CD14-positive monocyte (primary cell): ENCODE measurements around the gene CPNE9. TPM values are rescaled to one million over a fixed set of nuclear protein-coding genes. Genes with fewer than 3 reads are reported as not detected.

ENCODE experiments used
- DNase-seq, 3 donors: peaks; one replicate each; pipeline ENCODE4 v3.0.0-alpha.2; 2011 to 2022
- H2AFZ ChIP-seq: 2 replicates; pipeline ENCODE4 v1.6.0; 2012; ENCODE audit warnings: mild to moderate bottlenecking, low read depth, low read length, inconsistent platforms; ENCODE audit not compliant: insufficient read depth, poor library complexity, severe bottlenecking
- H3K27ac ChIP-seq, 2 donors: 1 replicate in 1 of 2; 2 replicates in 1 of 2; pipeline ENCODE4 v1.5.1; 2012 to 2013; ENCODE audit warnings: low read length in 2 of 2, control low read depth in 1 of 2, inconsistent platforms in 1 of 2, low read depth in 1 of 2, mild to moderate bottlenecking in 1 of 2
- H3K27me3 ChIP-seq, 2 donors: one replicate each; pipeline versions ENCODE4 v1.6.0 to v1.6.1; 2011 to 2013; ENCODE audit warnings: low read length in 2 of 2; ENCODE audit not compliant: control insufficient read depth in 2 of 2, insufficient read depth in 2 of 2
- H3K36me3 ChIP-seq, 2 donors: replicated peaks in 1 of 2; 1 replicate in 1 of 2; 2 replicates in 1 of 2; pipeline versions ENCODE4 v1.5.1 to v1.6.1; 2012 to 2013; ENCODE audit warnings: low read length in 2 of 2, control low read depth in 1 of 2, inconsistent platforms in 1 of 2, mild to moderate bottlenecking in 1 of 2; ENCODE audit not compliant: insufficient read depth in 2 of 2, control insufficient read depth in 1 of 2
- H3K4me1 ChIP-seq, 2 donors: 1 replicate in 1 of 2; 2 replicates in 1 of 2; pipeline versions ENCODE4 v1.5.1 to v1.6.1; 2012 to 2013; ENCODE audit warnings: low read length in 2 of 2, control low read depth in 1 of 2, inconsistent platforms in 1 of 2, mild to moderate bottlenecking in 1 of 2, moderate library complexity in 1 of 2; ENCODE audit not compliant: insufficient read depth in 2 of 2, control insufficient read depth in 1 of 2
- H3K4me2 ChIP-seq: replicated peaks from 2 replicates; pipeline ENCODE3; 2012; ENCODE audit warnings: low read length, moderate library complexity, mild to moderate bottlenecking; ENCODE audit not compliant: poor library complexity, severe bottlenecking; ENCODE audit errors: extremely low read depth
- H3K4me3 ChIP-seq, 3 experiments: fragments of 200-600 bp in 1 of 3; sonication (generic) in 1 of 3; replicated peaks in 1 of 3; 1 replicate in 2 of 3; 2 replicates in 1 of 3; pipeline ENCODE4 v1.5.1; 2011 to 2013; ENCODE audit warnings: low read length in 3 of 3, mild to moderate bottlenecking in 3 of 3, control low read depth in 2 of 3, low read depth in 2 of 3, inconsistent platforms in 1 of 3, moderate library complexity in 1 of 3
- H3K79me2 ChIP-seq: 2 replicates; pipeline ENCODE4 v1.6.0; 2012; ENCODE audit warnings: mild to moderate bottlenecking, control low read depth, inconsistent platforms, low read length, moderate library complexity; ENCODE audit not compliant: insufficient read depth
- H3K9ac ChIP-seq: 2 replicates; pipeline ENCODE4 v1.6.0; 2017; ENCODE audit warnings: low read length, mild to moderate bottlenecking; ENCODE audit not compliant: insufficient read depth, poor library complexity, severe bottlenecking
- H3K9me3 ChIP-seq, 2 donors: replicated peaks in 1 of 2; 1 replicate in 1 of 2; 2 replicates in 1 of 2; pipeline versions ENCODE4 v1.5.1 to v1.6.1; 2012 to 2013; ENCODE audit warnings: low read length in 2 of 2, control low read depth in 1 of 2; ENCODE audit not compliant: control insufficient read depth in 1 of 2, insufficient read depth in 1 of 2
- H4K20me1 ChIP-seq: 2 replicates; pipeline ENCODE4 v1.6.0; 2012; ENCODE audit warnings: mild to moderate bottlenecking, low read length, control low read depth, moderate library complexity; ENCODE audit not compliant: insufficient read depth
- H3K27ac Mint-ChIP-seq, 7 donors: one replicate each; pipeline ENCODE4 v1.8.0; 2020; ENCODE audit warnings: mild to moderate bottlenecking in 7 of 7, mixed read lengths in 7 of 7, moderate library complexity in 6 of 7, inconsistent platforms in 2 of 7
- H3K27me3 Mint-ChIP-seq, 3 donors: one replicate each; pipeline ENCODE4 v1.8.0; 2021 to 2022; ENCODE audit warnings: low read depth in 3 of 3, mild to moderate bottlenecking in 3 of 3, mixed read lengths in 3 of 3, moderate library complexity in 3 of 3, inconsistent platforms in 1 of 3
- H3K36me3 Mint-ChIP-seq, 2 donors: one replicate each; pipeline ENCODE4 v1.8.0; 2020; ENCODE audit warnings: mixed read lengths in 2 of 2, inconsistent platforms in 1 of 2, mild to moderate bottlenecking in 1 of 2
- H3K4me1 Mint-ChIP-seq: one replicate; pipeline ENCODE4 v1.8.0; 2020; ENCODE audit warnings: mild to moderate bottlenecking, mixed read lengths
- H3K4me3 Mint-ChIP-seq, 2 donors: one replicate each; pipeline ENCODE4 v1.8.0; 2020; ENCODE audit warnings: mild to moderate bottlenecking in 2 of 2, mixed read lengths in 2 of 2, moderate library complexity in 1 of 2
- H3K9me3 Mint-ChIP-seq, 7 donors: one replicate each; pipeline ENCODE4 v1.8.0; 2020 to 2022; ENCODE audit warnings: mixed read lengths in 7 of 7, mild to moderate bottlenecking in 6 of 7, moderate library complexity in 6 of 7, inconsistent platforms in 2 of 7
- WGBS: methylation state at CpG from one replicate; pipeline ENCODE4 v1.1.5; 2013; ENCODE audit warnings: missing lambda C conversion rate; ENCODE audit not compliant: insufficient coverage; 5-methylcytosine and 5-hydroxymethylcytosine counted together
- intact Hi-C, 2 donors: fragments of 100-400 bp; cut with micrococcal nuclease; formaldehyde crosslinking; loops; one replicate each; pipeline versions ENCODE4 v1.15.0 to v1.15.1; 2023
- polyA plus RNA-seq, 3 donors: library from polyadenylated mRNA; depleted of rRNA in 1 of 3; unstranded in 2 of 3; stranded (reverse) in 1 of 3; fragments of 300-500 nt in 2 of 3; fragments of >200 nt in 1 of 3; fragmentation: Illumina TruSeq in 2 of 3; gene quantifications; 1 replicate in 2 of 3; 2 replicates in 1 of 3; pipeline ENCODE4 v1.2.3, GENCODE V29; 2012 to 2021
- TF ChIP-seq, protein P1 (sequence below): fragments of 200-600 bp; IDR thresholded peaks from one replicate; pipeline ENCODE4 v1.8.0; 2022; ENCODE audit warnings: antibody characterized with exemption, mild to moderate bottlenecking

CPNE9 gene
- polyA plus RNA-seq, 3 donors = 0.51 to 0.55 TPM; not detected in 1

DNA sequence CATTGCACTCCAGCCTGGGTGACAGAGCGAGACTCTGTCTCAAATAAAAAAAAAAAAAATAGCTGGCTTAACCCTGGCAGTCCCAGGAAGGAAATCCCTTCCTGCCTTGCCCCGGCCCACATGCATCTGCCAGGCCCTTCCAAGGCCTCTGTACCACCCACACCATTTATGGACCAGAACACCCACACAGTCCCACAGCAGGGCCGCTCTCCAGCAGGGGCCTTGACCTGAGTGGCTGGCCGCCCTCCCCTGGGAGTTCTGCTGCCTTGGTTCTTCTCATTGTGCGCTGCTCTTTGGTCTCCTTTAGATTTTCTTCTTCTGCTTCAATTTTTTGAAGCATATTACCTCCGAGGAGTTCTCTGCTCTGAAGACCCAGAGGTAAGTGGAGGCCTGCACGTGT is 16.1 kb upstream of the CPNE9 start:
- no peaks in the 10 kb centered on the region for H3K9me3 ChIP-seq
- WGBS = 95% methylated on average over 7 of the region's 7 CpGs
- Mint-ChIP-seq H3K9me3 (no peaks in the 10 kb centered on the region), H3K27ac (no peak overlapping the region), H3K36me3 (peaks cover 98 to 100% of the 10 kb centered on the region in 2 donors), H3K4me3 (no peak overlapping the region), H3K4me1 (no peaks in the 10 kb centered on the region), H3K27me3 (peaks cover 0 to 4% (median 2%) of the 10 kb centered on the region in 3 donors)
- H3K79me2 ChIP-seq = no peaks in the 10 kb centered on the region
- H3K27me3 ChIP-seq = no peaks in the 10 kb centered on the region
- peaks cover 98% of the 10 kb centered on the region for H4K20me1 ChIP-seq
- no peak overlapping the region for H3K9ac ChIP-seq
- no peak for DNase-seq
- no peak overlapping the region for H3K4me2 ChIP-seq
- H3K4me1 ChIP-seq = no peaks in the 10 kb centered on the region
- no peak overlapping the region for H3K27ac ChIP-seq
- H3K4me3 ChIP-seq = no peak overlapping the region
- intact Hi-C loops = no loop called here
- H3K36me3 ChIP-seq = peaks cover 99 to 100% of the 10 kb centered on the region in 2 donors
- H2AFZ ChIP-seq = no peak overlapping the region
- TF ChIP-seq, protein P1, sequence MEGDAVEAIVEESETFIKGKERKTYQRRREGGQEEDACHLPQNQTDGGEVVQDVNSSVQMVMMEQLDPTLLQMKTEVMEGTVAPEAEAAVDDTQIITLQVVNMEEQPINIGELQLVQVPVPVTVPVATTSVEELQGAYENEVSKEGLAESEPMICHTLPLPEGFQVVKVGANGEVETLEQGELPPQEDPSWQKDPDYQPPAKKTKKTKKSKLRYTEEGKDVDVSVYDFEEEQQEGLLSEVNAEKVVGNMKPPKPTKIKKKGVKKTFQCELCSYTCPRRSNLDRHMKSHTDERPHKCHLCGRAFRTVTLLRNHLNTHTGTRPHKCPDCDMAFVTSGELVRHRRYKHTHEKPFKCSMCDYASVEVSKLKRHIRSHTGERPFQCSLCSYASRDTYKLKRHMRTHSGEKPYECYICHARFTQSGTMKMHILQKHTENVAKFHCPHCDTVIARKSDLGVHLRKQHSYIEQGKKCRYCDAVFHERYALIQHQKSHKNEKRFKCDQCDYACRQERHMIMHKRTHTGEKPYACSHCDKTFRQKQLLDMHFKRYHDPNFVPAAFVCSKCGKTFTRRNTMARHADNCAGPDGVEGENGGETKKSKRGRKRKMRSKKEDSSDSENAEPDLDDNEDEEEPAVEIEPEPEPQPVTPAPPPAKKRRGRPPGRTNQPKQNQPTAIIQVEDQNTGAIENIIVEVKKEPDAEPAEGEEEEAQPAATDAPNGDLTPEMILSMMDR = no peak

DNA sequence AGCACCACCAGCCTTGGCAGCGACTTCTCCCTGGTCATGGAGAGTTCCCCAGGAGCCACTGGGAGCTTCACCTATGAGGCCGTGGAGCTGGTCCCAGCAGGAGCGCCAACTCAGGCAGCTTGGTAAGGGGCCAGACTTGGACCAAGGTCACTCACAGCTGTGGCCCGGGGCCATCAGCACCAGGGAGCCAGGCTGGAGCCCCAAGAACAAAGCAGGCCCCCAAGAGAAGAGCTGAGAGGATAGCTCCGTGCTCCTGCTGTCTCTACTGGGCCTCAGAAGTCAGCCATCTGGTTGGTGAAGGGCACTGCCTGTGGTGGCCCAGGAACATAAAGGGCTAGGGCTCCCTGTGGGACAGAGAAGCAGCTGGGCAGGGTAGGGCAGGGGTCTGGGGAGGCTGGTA is 14.7 kb upstream of the CPNE9 start:
- Histone ChIP-seq H3K27me3 (no peaks in the 10 kb centered on the region), H3K9ac (no peak overlapping the region), H3K9me3 (no peaks in the 10 kb centered on the region), H2AFZ (no peak overlapping the region), H4K20me1 (peaks cover 97% of the 10 kb centered on the region), H3K4me2 (no peak overlapping the region), H3K4me1 (no peaks in the 10 kb centered on the region), H3K79me2 (no peaks in the 10 kb centered on the region), H3K36me3 (peaks cover 99 to 100% of the 10 kb centered on the region in 2 donors), H3K4me3 (no peak overlapping the region), H3K27ac (no peak overlapping the region)
- Mint-ChIP-seq H3K27me3 (peaks cover 0 to 4% (median 2%) of the 10 kb centered on the region in 3 donors), H3K4me1 (no peaks in the 10 kb centered on the region), H3K9me3 (no peaks in the 10 kb centered on the region), H3K36me3 (peaks cover 98 to 100% of the 10 kb centered on the region in 2 donors), H3K27ac (peak overlapping the region in 1 of 7 donors; percentile 58), H3K4me3 (no peak overlapping the region)
- TF ChIP-seq, protein P1 = no peak
- DNase-seq = no peak
- 100% methylated on average over 5 of the region's 5 CpGs for WGBS
- intact Hi-C loops = no loop called here
